Measurements from ENCODE around the gene RPS27L. TPM values are rescaled to one million over a fixed set of nuclear protein-coding genes. Genes with fewer than 3 reads are reported as not detected.
A peak's percentile ranks its signal among the peaks of the same experiment; 100 is the strongest.

RPS27L gene
- total and polyA plus RNA-seq, 9 of the 15 experiments (the other 6 are each of a cell fraction or from before 2014, with no cell fraction given) = 72.2 to 382 (median 116) TPM

- TF ChIP-seq, protein P1, sequence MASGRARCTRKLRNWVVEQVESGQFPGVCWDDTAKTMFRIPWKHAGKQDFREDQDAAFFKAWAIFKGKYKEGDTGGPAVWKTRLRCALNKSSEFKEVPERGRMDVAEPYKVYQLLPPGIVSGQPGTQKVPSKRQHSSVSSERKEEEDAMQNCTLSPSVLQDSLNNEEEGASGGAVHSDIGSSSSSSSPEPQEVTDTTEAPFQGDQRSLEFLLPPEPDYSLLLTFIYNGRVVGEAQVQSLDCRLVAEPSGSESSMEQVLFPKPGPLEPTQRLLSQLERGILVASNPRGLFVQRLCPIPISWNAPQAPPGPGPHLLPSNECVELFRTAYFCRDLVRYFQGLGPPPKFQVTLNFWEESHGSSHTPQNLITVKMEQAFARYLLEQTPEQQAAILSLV (tag; IDR thresholded peaks at IDR 0.05) = no peak
- TF ChIP-seq, protein P2, sequence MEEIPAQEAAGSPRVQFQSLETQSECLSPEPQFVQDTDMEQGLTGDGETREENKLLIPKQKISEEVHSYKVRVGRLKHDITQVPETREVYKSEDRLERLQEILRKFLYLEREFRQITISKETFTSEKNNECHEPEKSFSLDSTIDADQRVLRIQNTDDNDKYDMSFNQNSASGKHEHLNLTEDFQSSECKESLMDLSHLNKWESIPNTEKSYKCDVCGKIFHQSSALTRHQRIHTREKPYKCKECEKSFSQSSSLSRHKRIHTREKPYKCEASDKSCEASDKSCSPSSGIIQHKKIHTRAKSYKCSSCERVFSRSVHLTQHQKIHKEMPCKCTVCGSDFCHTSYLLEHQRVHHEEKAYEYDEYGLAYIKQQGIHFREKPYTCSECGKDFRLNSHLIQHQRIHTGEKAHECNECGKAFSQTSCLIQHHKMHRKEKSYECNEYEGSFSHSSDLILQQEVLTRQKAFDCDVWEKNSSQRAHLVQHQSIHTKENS (CRISPR knock-in tag; IDR thresholded peaks at IDR 0.05) = no peak
- TF ChIP-seq ZNF717 (CRISPR knock-in tag; IDR thresholded peaks at IDR 0.05) = no peak
- no peak for TF ChIP-seq NR2F6 (CRISPR knock-in tag; IDR thresholded peaks at IDR 0.05)
- no peak for TF ChIP-seq ZNF668 (CRISPR knock-in tag; IDR thresholded peaks at IDR 0.05)
- TF ChIP-seq CBFB (CRISPR knock-in tag; IDR thresholded peaks at IDR 0.05) = no peak
- TF ChIP-seq NBN (IDR thresholded peaks at IDR 0.05; ENCODE audit: low read depth) = peak; percentile 23; the same call in 1 of the 2 replicates
- TF ChIP-seq, protein P3, sequence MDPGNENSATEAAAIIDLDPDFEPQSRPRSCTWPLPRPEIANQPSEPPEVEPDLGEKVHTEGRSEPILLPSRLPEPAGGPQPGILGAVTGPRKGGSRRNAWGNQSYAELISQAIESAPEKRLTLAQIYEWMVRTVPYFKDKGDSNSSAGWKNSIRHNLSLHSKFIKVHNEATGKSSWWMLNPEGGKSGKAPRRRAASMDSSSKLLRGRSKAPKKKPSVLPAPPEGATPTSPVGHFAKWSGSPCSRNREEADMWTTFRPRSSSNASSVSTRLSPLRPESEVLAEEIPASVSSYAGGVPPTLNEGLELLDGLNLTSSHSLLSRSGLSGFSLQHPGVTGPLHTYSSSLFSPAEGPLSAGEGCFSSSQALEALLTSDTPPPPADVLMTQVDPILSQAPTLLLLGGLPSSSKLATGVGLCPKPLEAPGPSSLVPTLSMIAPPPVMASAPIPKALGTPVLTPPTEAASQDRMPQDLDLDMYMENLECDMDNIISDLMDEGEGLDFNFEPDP (CRISPR knock-in tag; IDR thresholded peaks at IDR 0.05) = no peak
- TF ChIP-seq, protein P4, sequence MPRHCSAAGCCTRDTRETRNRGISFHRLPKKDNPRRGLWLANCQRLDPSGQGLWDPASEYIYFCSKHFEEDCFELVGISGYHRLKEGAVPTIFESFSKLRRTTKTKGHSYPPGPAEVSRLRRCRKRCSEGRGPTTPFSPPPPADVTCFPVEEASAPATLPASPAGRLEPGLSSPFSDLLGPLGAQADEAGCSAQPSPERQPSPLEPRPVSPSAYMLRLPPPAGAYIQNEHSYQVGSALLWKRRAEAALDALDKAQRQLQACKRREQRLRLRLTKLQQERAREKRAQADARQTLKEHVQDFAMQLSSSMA (CRISPR knock-in tag; IDR thresholded peaks at IDR 0.05) = no peak
- TF ChIP-seq XRCC3 (IDR thresholded peaks at IDR 0.05) = no peak
- TF ChIP-seq RAD51 (IDR thresholded peaks at IDR 0.05; ENCODE audit: borderline replicate concordance, low read depth) = no peak
- no peak for TF ChIP-seq OTX1 (CRISPR knock-in tag; IDR thresholded peaks at IDR 0.05)
- no peak; the same call in 1 of the 2 replicates for TF ChIP-seq RB1 (IDR thresholded peaks at IDR 0.05; ENCODE audit: low read depth)
- TF ChIP-seq, protein P5, sequence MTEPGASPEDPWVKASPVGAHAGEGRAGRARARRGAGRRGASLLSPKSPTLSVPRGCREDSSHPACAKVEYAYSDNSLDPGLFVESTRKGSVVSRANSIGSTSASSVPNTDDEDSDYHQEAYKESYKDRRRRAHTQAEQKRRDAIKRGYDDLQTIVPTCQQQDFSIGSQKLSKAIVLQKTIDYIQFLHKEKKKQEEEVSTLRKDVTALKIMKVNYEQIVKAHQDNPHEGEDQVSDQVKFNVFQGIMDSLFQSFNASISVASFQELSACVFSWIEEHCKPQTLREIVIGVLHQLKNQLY (CRISPR knock-in tag; conservative IDR thresholded peaks at IDR 0.05) = no peak
- no peak for TF ChIP-seq SMARCB1 (IDR thresholded peaks at IDR 0.05; ENCODE audit: insufficient read length, low read depth)
- TF ChIP-seq ZSCAN32 (CRISPR knock-in tag; IDR thresholded peaks at IDR 0.05) = no peak
- TF ChIP-seq TFAP4 (CRISPR knock-in tag; IDR thresholded peaks at IDR 0.05; ENCODE audit: borderline replicate concordance) = peak; percentile 74; the same call in 1 of the 2 replicates
- TF ChIP-seq NCOR1 (IDR thresholded peaks at IDR 0.05) = no peak
Measured at GRCh38 chr15:63188926-63189871, 31.9 kb upstream of the RPS27L start, which contains the start of gene RAB8B (continued).

All from K562 (cell line).